Embryonic facial prominence (tissue), 1 donor: ENCODE results near the gene STK32A.

ENCODE experiments used
- DNase-seq: peaks from one replicate; pipeline ENCODE4 v3.0.0-alpha.2; 2016; ENCODE audit errors: extremely low spot score

STK32A gene

DNA sequence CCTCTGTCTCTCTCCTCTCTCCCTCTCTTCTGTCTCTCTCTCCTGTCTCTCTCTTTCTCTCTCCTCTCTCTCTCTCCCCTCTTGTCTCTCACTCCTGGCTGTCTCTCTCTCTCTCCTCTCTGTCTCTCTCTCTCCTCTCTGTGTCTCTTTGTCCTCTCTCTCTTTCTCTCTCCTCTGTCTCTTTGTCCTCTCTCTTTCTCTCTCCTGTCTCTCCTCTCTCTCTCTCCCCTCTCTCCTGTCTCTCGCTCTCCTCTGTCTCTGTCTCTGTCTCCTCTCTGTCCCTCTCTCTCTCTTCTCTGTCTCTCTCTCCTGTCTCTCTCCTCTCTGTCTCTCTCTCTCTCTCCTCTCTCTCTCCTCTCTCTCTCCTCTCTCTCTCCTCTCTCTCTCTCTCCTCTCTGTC is 25.0 kb downstream of the STK32A start:
- DNase-seq = no peak

GRCh38 chr5:147267082-147267832 is 32.4 kb downstream of the STK32A start:
- no peak for DNase-seq

- DNase-seq = no peak
Measured at GRCh38 chr5:147276497-147276896, 41.7 kb downstream of the STK32A start.

GRCh38 chr5:147286296-147286695 is 51.5 kb downstream of the STK32A start:
- no peak for DNase-seq

- no peak for DNase-seq
Measured at GRCh38 chr5:147287110-147287509, 52.3 kb downstream of the STK32A start.

DNA sequence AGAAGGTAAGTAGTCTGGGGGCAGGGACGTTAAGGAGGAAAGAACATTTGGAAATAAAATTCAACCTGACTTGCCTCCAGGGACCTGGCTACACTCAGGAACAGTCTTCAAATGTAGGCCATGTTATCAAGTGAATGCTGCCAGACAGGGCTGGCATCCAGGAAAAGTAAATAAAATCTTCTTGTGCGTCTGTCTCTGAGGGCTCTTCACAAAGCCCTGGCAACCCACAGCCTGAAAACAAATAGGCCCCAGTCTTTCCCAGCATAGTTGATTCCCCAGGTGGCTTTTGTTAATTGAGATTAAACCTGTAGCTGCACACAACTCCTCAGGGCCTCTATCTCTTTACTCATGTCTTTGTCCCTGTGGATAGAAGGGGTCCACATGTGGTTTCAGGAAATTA is 55.4 kb downstream of the STK32A start:
- DNase-seq = no peak

- no peak for DNase-seq
Measured at GRCh38 chr5:147303251-147303650, 68.4 kb downstream of the STK32A start.

DNA sequence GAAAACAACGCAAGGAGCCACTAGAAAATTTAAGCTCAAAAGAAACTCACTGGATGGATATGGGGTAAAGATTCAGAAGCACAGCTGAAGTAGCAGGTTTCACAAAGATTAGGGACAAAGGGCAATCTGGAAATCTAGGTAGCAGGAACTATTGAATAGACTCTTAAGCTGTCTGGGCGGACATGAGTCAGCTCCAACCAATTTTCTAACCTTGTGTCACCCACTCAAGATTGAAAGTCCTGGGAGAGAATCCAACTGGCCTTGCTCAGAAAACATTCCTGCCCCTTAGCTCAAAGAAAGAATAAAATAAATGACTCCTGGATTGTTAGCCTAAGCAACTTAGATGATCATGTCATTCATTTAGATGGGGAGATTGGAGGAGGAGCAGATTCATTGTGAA is 69.2 kb downstream of the STK32A start:
- DNase-seq = no peak

- DNase-seq = no peak
Measured at GRCh38 chr5:147305147-147305546, 70.3 kb downstream of the STK32A start.

GRCh38 chr5:147306351-147306750 is 71.5 kb downstream of the STK32A start:
- DNase-seq = no peak

DNA sequence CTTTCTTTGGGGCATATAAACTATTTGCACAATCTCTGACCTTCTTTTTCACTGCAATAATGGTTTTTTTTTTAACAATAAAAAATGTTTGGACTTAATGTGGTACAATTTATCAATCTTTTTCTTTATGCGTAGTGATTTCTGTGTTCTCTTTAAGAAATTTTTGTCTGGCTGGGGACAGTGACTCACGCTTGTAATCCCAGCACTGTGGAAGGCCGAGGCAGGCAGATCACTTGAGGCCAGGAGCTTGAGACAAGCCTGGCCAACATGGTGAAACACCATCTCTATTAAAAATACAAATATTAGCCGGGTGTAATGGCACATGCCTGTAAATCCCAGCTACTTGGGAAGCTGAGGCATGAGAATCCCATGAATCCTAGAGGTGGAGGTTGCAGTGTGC is 72.3 kb downstream of the STK32A start:
- DNase-seq = no peak

DNA sequence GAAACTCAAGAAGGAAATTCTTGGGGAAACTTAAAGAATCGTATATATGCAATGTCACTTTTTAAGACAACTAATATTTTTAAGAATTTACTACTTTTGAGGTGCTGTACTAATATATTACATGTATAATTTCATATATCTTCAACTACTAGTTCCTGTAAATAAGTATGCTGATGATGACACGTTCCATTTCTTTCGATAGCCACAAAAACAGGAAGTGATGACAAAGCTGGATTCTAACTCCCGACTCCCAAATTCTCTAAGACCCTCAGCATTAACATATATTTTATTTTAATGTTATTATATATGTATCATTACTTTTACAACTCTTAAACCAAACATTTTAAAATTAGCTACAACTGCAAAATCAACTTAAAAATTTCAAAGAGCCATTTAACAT is 74.8 kb downstream of the STK32A start:
- DNase-seq = no peak

- no peak for DNase-seq
Measured at GRCh38 chr5:147310059-147310704, 75.4 kb downstream of the STK32A start.

DNA sequence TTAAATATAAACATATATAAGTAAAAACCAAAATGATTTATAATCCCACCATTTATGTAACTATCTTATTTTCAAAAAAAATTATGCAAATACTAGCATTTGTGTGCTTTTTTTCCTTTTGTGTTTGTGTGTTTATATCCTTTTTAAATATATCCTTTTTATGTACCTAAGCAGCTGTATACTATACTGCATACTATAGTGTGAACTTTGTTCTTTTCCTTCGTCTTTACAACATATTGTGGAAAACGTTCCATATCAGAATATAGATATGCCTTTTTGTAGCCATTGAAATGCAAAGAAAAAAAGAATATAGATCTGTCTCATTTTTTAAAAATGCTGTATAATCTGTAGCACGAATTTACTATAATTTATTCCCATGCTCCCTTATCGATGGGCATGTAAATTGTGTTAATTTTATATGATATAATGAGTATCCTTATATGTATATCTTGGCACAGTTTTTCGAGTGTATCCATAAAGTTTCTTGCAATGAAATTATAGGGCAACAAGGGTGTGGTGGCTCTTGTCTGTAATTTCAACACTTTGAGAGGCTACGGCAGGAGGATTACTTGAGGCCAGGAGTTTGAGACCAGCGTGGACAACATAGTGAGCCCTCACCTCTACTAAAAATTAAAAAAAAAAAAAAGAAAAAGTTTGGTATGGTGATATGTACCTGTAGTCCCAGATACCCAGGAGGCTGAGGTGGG is 83.3 kb downstream of the STK32A start:
- no peak for DNase-seq

DNA sequence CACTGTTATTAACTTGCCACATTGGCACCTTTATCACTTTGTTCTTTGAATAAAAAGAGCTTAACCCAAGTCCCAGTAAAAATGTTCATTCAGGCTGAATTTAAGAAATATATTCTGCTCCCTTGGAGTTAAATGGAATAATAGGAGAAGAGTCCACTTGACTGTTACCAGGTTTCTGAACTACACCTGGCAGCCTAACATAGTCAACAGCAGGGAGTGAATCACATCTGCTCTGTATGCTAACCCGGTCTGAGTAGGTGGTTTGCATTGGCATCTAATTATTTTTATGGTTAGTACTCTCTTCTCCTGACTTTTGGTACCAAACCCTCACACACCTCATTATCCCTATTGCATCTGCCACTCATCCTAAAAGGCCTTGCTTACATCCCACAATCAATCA is 86.7 kb downstream of the STK32A start:
- DNase-seq = no peak

GRCh38 chr5:147327421-147327820 is 92.6 kb downstream of the STK32A start:
- no peak for DNase-seq

DNA sequence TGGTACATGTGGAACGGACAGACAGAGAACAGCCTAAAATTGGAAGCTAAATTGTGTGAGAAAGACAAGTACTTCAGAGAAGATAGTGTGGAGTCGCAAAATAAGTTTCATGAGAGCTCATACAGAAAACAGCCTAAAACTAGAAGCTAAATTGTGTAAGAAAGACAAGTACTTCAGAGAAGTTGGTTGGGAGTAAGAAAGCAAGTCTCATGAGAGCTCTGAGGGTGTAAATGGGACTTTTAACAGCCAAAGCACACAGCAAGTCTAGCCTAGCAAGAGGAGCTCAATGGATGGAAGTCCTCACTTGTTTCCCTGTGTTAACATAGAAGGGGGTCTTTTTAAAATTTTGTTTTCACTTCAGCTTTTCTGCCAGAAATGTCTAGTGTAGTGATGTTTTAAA is 93.1 kb downstream of the STK32A start:
- no peak for DNase-seq

- DNase-seq = no peak
Measured at GRCh38 chr5:147332658-147333057, 97.8 kb downstream of the STK32A start.

DNA sequence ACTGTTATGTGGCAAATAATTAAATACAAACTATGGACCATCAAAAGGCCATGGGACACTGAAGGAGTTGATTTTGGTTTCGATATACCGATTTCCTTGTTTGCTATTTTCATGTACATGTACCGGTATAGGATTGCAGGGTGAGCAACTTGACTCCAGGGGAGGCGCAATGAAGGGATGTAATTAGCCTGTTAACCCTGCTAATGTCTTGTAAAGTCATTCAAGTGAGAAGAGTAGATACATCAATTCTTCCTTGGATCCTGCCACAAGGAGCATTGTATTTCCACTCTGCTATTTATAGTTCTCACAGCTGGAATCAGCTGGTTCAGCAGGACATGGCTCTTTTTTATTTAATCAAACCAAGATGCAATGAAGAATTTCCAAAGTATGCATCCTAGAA is 102.0 kb downstream of the STK32A start:
- no peak for DNase-seq

- DNase-seq = no peak
Measured at GRCh38 chr5:147339313-147339712, 104.5 kb downstream of the STK32A start.

- no peak for DNase-seq
Measured at GRCh38 chr5:147340941-147341340, 106.1 kb downstream of the STK32A start.

- DNase-seq = no peak
Measured at GRCh38 chr5:147341345-147341744, 106.5 kb downstream of the STK32A start.

GRCh38 chr5:147344861-147345260 is 110.0 kb downstream of the STK32A start:
- DNase-seq = no peak
